SU-DHL-6 (cell line): ENCODE data around the gene POLR2H.

Experiments used
- CTCF ChIP-seq: fragments of 200-600 bp; sonication (generic); IDR thresholded peaks from one replicate; pipeline ENCODE4 v1.5.1; 2017; ENCODE audit warnings: antibody characterized with exemption, mild to moderate bottlenecking, low read length, moderate library complexity; ENCODE audit not compliant: insufficient read depth, poor library complexity, severe bottlenecking
- EZH2phosphoT487 ChIP-seq: fragments of 200-600 bp; sonication (generic), shearing (Covaris generic); conservative IDR thresholded peaks from 2 replicates; pipeline ENCODE4 v1.6.1; 2018; ENCODE audit warnings: mild to moderate bottlenecking, antibody characterized with exemption, low read length, moderate library complexity, mixed read lengths

DNA sequence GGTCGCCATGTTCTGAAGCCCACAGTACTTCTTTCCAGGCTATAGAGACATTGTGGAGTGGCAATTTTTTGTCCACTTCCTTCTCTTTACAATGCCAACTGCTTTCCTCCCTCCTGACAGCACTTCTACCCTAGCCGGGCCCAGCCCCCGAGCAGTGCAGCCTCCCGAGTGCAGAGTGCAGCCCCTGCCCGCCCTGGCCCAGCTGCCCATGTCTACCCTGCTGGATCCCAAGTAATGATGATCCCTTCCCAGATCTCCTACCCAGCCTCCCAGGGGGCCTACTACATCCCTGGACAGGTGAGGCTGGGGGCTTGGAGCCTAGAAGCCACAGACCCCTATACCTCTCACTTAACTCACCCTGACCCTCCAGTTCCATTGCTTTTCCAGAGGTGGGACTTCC, 44.3 kb upstream of the POLR2H start:
- TF ChIP-seq CTCF (no peak), EZH2phosphoT487 (no peak)
